Activated CD4-positive, alpha-beta T cell treated with anti-CD3 and anti-CD28 coated beads, Interleukin-2, Interleukin-4, amounts not matched to agents 100 ng/mL and 50 ng/mL, durations not matched to agents 16 hours and 8 hours (primary cell): ENCODE measurements around the gene SH3BP1.
A peak's percentile ranks its signal among the peaks of the same experiment; 100 is the strongest.
"Not testable (repeated sequence)": the region's sequence is repeated elsewhere in the genome, so short reads cannot be mapped to it uniquely, and the experiment has no call there.

Experiments
- DNase-seq: peaks from one replicate; pipeline ENCODE4 v3.0.0-alpha.2; 2020; ENCODE audit warnings: low spot score

Gene SH3BP1

DNA sequence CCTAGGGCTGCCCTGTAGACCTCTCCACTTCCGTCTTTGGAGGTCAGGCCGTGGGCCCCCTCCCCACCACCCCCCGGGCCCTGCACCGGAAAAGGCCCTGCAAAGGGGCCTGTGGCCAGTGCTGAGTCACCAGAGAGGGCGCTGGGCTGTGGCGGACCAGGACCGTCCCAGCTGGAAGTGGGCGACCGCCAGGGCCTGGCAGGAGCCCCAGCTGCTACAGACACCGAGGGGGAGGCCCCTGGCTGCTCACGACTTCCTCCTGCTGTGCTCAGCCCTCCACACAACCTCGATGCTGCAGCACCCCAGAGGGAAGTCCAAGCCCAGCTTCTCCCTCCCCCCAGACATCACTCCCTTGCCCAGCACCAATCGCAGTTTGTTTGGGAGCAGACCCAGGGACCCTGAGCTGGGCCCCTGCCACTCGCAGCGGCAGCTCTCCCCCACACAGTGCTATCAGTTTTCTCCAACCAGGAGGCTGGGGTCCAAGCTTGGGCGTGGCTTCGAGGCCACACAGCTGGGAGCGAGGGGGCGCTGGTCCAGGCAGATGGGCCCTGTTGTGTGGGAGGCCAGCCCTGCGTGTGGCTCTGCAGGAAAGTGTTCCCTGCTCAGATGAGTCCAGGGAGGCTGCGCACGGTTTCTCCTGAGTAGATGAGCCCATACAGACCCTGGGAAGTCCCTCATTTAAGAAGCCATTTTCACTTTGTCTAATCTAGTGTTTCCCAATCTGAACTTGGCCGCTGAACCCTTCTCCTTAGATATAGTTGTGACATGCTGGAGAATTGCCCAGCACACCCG is 5.6 kb upstream of the SH3BP1 start:
- DNase-seq = peak; percentile 70

DNA sequence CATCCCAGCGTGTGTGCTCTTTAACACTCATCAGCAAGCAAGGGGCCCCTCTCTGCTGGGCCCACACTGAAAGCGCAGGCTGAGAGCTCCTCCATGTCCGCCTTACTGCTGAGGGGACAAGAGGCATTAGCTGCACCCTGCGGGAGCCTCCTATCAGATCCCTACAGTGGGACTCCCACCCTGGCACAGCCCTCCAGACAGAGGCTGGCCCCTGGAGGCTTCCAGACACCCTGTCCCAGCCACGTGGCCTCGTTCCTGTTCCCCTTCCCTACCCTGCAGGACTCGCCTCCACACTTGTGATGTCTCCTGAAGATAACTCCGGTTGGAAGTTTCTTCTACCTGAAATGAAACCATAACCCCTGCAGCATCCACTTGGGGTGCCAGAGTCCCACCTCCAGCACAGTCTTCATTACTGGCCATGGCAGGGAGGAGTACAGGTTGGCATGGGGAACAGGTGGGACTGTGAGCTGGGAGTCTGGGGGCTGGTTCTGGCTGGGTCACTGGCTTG is 5.0 kb upstream of the SH3BP1 start:
- DNase-seq = no peak

DNA sequence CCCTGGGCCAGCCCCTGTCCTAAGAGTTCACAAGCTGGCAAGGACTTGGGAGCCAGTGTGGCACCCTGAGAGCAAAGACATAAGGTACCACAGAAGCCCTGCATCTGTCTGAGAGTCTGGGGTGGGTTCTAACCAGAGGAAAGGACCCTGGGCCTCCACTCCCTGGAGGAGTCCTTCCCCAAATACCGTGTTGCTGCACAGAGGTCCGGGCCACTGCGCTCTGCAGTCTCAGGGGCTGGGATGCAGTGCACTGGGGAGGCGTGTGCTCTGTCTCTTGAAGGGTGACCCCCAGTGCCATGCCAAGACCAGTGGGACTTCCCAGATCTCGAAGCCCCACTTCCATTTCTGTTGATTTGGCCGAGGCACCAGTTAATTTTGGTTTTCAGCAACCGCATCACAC is 4.3 kb upstream of the SH3BP1 start:
- no peak for DNase-seq

DNA sequence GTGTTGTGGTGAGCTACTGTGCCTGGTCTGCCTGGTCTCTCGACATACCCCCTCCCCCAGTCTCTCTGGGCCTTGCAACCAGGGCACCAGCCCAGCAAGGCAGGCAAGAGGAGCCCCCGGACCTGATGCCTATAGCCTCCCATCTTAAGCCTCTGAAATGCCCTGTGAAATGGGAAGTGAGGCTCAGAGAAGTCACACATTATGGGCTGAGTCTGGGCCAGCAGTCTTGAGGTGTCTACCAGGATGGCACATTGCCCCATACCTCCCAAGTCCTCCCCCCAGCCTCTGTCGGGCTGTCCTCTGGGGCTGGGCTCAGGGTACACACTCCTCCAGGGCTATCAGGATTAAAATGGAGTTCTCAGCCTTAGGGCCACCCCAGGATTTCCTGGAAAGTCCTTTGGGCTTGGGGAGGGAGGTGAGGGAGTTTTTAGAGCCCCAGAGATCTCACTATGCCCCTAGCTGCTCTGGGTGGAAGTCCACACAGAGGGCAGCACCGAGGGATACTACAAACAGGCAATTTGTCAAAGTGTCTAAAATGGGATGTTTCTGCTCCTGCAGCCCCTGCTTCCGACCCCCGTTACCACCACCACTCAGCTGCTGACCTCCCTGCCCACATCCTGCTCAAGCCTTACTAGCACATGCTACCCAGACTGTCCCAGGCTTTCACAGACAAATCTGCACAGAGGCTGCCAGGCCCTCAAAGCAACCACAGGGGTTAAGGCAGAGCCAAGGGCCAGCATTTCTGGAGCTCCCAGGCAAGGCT is 3.1 kb upstream of the SH3BP1 start:
- DNase-seq = no peak

DNA sequence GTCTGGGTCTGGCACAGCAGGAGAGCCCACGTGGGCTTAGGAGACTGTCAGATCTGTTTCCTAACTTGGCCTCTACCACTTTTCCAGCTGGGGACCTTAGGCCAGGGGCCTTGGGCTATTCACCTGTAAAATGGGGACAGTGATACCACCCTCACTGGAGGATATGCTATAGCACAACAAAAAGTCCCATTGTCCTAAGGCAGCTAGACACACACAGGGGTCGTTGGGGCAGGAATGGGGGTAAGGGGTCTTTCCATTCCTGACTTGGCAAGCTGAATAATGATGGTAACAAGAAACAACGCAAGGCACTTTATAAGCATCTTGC is 2.6 kb upstream of the SH3BP1 start:
- no peak for DNase-seq

DNA sequence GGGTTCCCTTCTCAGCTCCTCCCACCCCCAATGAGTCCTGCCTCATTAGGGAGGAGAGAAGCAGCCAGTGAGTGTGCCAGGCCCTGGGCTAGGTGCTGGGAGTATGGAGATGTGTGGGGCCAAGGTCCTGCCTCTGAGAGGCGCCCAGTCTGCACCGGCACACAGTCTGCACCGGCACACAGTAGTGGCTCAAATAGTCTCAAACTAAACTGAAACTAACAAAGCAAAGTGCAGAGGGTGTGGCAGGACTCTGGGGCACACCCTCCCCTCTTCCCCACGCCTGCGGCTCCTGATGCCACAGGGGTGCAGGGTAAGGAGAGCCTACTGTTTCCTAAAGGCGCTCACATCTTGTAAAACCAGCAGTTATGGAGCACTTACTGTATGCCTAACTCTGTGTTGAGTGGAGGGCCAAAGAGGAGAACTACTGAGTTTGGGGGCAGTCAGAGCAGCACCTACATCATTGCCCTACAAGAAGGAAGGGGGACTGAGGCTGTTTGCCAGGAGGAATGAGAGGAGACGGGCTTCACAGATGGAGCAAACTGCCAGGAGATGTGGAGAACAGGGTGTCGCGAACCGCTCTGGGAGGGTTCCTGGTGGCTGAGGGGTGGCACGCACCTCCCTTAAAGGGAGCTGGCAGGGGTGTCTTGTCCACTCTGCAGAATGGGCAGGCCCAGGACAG is 939 bp upstream of the SH3BP1 start:
- DNase-seq = peak; percentile 58

DNA sequence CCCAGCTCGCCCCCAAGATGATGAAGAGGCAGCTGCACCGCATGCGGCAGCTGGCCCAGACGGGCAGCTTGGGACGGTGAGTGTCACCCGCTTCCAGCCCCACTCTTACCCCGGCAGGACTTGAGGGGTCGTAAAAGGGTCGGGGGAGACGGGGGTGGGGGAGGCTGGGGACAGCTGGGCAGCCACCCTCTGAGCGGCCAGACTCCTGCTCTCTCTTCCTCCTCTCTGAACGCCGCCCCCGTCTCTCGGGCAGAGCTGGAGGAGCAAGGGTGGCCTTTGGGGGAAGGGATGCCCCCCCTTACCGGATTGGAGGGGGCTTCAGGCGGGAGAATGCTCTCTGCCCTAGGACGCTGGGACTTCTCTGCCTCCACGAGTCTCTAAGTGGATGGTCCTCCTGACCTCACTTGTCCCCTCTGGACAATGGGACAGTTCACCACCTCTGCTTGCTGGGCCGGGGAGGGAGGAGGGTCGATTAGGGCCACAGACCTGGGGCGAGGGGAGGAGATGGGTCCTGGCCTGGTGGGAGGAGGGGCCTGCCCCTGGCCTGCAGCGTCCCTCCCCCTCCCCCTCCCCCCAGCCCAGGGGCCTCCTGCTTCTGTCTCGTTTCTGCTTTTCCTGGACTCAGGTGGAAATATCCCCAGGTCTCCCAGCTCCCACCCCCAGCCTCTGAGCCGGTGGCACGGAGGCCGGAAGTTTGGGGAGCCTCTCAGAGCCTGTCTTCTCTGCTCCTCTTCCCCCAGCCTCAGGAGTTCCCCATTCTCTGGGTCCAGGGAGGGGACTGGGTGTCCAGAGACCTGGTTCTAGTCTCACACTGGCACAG is 512 bp downstream of the SH3BP1 start:
- DNase-seq = no peak

DNA sequence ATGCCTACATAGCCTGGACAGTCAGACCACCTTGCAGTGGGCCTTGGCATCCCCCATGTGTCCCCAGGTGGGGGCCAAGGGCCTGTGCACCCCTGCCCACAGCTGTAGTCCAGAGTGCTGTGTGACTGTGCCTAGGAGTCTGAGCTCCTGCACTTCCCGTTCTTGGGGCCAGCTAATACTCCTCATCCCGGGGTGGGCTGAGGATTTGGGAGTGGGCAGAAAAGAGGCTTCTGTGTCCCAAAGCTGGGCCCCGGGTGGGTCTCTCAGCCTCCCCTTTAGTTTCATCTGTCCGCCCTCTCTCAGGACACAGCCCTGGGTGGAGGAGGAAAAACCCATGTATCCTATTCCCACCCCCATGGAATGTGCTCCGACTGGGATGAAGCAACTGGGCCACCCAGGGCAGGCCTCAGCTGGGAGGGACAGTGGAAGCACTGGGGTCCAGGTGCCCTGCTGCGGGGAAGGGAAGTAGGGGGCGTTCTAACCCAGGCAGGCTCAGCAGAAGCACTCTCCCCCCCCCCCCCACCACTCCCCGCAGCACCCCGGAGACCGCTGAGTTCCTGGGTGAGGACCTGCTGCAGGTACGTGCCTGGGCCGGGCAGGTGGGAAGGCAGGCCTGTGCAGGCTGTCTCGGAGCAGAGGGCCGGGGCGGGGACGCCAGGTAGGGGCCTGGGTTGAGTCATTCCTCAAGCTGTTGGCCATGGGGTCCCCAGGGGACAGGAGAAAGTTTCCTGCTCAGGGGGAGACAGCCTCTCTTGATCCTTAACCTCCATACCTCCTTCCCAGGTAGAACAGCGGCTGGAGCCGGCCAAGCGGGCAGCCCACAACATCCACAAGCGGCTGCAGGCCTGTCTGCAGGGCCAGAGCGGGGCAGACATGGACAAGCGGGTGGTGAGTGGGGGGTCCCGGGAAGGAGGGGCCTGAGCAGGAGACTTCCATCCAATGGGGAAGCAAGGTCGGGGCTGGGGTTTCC is 1.4 kb downstream of the SH3BP1 start:
- no peak for DNase-seq

DNA sequence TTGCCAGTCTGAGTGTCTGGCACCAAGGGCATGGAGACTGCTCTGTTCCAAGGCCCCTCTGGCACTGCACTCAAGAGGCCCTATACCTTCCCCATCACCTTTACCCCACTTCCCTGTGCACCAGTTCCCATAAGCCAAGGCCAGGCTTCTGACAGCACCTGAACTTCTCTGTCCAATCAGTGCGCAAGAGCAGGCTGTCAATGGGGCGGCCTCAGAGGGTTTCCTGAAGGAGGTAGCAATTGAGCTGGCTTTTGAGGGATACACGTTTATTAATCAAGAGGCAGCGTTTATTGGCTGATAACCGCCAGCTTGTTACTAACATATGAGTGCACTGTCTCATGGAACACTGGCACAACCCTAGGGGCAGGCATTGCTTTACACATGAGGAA is 2.1 kb downstream of the SH3BP1 start:
- no peak for DNase-seq

DNA sequence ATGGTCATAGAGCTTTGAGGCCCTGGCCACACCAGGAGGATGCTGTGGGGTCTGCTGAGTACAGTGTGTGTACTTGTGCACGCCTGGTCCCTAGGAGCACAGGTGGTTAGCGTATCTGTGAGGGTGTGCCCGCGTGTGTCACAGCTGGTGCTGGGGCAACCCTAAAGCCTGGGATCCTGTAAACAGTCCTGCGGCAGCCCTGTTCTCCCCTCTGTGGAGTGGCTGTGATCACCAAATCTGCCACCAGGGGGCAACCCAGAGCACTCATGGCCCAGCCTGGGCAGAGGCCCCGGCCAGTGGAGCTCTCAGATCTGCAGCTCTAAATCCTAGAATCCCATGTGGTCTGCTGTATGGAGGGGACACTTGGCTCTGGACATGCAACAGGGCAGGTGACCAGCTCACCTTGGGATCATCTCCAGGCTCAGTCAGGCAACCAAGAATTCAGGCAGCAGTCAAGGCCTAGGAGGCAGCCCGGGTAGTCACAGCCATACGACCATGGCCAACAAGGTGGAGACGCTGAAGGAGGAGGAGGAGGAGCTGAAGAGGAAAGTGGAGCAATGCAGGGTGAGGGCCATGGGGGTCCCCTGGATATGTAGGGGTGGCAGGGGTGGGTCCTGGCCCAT is 3.9 kb downstream of the SH3BP1 start:
- peak; percentile 89 for DNase-seq

DNA sequence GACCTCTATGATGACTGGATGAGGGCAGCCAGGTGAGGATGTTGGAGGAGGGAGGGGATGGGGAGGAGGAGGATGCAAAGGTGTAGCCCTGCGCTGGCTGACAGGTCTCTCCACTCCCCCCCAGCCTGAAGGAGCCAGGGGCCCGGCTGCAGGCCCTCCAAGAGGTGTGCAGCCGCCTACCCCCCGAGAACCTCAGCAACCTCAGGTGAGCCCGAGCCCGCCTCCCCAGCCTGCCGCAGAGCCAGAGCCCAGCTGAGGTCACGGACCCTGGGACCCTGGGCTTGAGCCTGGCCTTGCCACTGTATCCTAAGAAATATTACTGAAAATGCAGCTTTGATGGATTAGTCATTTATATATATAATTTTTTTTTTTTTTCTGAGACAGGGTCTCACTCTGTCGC is 7.8 kb downstream of the SH3BP1 start:
- no peak for DNase-seq

DNA sequence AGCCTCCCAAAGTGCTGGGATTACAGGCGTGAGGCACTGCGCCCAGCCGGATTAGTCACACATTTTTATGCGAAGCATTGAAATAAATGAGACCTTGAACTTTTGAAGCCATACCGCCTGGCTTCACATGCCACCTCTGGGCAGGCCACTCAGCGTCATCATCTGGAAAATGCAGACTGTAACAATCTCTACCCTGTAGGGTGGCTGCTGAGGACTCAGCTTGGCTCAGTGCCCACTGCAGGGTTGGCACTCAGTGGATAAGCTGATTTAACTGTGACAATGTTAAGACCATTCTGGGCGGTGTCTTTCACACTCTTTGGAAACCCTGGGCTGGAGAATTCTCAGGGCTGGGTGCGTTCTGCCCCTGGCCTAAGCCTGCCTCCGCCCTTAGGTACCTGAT is 8.5 kb downstream of the SH3BP1 start:
- DNase-seq = no peak

DNA sequence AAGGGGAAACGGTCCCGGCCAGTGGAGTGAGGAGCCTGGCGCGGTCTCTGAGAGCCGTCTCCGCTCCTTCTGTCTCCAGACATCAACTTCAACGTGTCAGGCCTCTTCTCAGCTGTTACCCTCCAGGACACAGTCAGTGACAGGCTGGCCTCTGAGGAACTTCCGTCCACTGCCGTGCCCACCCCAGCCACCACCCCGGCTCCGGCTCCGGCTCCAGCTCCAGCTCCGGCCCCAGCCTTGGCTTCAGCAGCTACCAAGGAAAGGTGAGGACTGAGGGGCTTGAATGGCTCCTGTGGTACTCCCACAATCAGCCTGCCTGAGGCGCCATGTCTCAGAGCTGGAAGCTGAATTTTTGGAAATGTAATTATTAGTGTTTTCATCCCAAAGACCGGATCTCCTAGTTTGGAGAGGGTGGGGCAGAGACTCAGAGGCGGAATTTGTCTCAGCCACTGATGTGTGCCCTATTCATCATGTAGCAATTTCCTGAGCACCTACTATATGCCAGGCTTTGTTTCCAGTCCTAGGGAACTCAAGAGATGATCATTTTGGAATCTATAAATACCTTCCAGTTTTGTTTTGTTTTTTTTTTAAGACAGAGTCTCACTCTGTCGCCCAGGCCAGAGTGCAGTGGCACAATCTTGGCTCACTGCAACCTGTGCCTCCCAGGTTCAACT is 11.1 kb downstream of the SH3BP1 start:
- no peak for DNase-seq

DNA sequence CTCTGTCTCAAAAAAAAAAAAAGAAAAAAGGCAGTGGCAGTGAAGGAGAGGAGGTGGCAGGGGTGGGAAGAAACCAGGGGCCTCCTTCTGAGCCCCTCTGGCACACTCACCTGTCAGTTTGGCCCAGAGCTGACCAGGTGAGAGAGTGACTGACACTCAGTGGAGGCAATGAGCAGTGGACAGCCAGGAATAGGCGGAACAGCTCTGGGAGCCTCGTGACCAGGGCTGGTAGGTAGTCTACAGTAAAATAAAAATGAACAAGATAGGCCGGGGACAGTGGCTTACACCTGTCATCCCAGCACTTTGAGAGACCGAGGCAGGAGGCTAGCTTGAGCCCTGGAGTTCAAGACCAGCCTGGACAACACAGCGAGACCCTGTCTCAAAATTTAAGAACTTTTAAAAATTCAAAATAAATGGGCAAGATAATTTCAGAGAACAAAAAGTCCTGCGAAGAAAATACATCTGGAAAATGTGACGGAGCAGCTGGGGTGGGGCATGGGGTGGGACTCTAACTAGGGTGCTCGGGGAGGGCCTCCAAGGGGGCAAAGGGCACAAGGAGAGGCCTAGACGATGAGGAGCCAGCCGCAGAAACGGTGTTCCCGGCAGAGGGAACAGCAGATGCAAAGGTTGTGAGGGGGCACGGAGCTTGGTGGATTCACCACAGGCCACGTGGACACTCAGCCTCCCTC is 15.2 kb downstream of the SH3BP1 start:
- no peak for DNase-seq

DNA sequence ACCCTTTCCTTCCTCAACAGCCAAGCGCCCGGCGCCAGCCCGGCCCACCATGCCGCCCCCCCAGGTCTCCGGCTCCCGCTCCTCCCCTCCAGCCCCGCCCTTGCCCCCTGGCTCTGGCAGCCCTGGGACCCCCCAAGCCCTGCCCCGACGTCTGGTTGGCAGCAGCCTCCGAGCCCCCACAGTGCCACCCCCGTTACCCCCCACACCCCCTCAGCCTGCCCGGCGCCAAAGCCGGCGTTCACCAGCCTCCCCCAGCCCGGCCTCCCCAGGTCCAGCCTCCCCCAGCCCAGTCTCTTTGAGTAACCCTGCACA is 15.7 kb downstream of the SH3BP1 start:
- DNase-seq = no peak

DNA sequence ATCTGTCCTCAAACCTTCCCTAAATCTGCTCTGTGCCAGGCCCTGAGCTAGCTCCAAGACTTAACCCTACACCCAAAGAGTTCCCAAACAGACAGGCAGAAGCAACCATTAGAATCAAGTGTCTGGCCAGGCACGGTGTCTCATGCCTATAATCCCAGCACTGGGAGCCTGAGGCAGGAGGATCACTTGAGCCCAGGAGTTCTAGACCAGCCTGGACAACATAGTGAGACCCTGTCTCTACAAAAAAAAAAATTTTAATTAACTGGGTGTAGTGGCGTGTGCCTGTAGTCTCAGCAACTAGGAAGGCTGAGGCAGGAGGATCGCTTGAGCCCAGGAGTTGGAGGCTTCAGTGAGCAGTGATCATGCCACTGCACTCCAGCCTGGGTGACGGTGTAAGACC is 17.1 kb downstream of the SH3BP1 start:
- not testable (repeated sequence) for DNase-seq

DNA sequence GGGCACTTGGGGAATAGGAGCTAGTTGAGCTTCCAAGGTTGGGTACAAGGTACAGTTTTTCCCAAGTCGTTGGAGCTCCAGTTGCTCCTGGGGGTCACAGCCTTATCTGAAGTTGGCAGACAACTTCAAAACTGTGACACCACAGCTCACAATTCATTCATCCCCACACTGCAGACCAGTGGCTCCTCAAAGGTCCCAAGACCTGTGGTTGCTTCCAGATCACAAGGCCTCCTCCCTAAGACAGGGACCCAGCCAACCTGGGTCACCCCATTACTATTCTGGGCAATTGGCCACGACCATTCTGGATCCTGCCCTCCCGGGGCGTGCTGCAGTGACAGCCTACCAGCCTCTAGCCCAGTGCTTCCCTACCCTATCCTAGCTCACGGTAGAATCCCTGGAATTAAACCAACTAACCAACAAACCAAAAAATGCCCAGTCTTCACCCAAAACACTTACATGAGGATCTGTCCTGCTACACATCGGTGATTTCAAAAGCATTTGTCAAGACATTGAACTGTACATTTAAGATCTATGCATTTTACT is 18.2 kb downstream of the SH3BP1 start:
- DNase-seq = no peak

DNA sequence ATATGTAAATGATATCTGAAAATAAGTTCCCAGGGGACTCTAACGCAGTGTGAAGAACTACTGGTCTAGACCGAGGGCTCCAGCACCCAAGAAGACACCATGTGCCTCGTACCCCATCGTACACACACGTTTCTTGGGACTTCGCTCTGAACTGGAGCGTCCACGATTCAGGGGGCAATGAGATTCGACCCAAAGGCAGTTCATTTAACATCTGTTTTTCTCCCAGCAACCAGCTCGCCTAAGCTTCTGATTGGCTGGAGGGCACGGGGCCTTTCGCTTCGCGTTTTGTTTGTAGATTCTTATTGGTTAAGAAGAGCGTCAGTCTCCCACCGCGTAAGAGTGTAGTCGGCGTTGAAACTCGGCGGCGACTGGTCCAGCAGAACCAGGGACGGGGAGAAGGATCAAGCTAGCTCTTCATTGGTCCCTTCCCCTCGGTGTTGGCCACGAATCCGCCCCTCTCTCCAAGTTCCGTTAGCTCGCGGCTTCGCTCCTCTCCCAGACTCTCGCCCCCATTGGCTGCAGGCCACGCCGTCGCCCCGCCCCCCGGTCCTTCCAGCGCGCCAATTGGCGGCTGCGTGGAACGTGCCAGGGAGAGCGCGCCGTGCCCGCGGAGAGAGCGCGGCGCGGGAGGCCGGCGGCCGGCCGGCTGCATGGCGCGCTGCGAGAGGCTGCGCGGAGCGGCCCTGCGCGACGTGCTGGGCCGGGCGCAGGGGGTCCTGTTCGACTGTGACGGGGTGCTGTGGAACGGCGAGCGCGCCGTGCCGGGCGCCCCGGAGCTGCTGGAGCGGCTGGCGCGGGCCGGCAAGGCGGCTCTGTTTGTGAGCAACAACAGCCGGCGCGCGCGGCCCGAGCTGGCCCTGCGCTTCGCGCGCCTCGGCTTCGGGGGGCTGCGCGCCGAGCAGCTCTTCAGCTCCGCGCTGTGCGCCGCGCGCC is 18.9 kb downstream of the SH3BP1 start, which contains the start of gene PDXP:
TSS of gene PDXP (plus strand) at position 591 of the 933 bp plus-strand sequence. CDS start at position 651, 60 bp downstream.
- DNase-seq = peak; percentile 99
